Measurements from ENCODE around the gene FLNC.

DNA sequence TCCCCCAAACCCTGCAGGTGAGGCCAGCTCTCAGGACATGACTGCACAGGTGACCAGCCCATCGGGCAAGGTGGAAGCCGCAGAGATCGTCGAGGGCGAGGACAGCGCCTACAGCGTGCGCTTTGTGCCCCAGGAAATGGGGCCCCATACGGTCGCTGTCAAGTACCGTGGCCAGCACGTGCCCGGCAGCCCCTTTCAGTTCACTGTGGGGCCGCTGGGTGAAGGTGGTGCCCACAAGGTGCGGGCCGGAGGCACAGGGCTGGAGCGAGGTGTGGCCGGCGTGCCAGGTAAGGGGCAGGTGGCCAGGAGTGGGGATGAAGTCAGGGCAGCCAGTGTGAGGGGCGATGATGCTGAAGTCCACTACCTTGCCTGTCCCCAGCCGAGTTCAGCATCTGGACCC, 24.2 kb downstream of the FLNC start:
- TF ChIP-seq, protein P1, sequence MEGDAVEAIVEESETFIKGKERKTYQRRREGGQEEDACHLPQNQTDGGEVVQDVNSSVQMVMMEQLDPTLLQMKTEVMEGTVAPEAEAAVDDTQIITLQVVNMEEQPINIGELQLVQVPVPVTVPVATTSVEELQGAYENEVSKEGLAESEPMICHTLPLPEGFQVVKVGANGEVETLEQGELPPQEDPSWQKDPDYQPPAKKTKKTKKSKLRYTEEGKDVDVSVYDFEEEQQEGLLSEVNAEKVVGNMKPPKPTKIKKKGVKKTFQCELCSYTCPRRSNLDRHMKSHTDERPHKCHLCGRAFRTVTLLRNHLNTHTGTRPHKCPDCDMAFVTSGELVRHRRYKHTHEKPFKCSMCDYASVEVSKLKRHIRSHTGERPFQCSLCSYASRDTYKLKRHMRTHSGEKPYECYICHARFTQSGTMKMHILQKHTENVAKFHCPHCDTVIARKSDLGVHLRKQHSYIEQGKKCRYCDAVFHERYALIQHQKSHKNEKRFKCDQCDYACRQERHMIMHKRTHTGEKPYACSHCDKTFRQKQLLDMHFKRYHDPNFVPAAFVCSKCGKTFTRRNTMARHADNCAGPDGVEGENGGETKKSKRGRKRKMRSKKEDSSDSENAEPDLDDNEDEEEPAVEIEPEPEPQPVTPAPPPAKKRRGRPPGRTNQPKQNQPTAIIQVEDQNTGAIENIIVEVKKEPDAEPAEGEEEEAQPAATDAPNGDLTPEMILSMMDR (IDR thresholded peaks at IDR 0.05; ENCODE audit: low read depth, low read length, poor library complexity, severe bottlenecking) = no peak
- TF ChIP-seq EZH2phosphoT487 (IDR thresholded peaks at IDR 0.05; ENCODE audit: borderline replicate concordance, low read length) = no peak

Measured in DOHH2 (cell line).